ENCODE measurements around the gene SYDE2. TPM values are rescaled to one million over a fixed set of nuclear protein-coding genes. Genes with fewer than 3 reads are reported as not detected.
"Not testable (repeated sequence)": the region's sequence is repeated elsewhere in the genome, so short reads cannot be mapped to it uniquely, and the experiment has no call there.

The SYDE2 gene, protein sequence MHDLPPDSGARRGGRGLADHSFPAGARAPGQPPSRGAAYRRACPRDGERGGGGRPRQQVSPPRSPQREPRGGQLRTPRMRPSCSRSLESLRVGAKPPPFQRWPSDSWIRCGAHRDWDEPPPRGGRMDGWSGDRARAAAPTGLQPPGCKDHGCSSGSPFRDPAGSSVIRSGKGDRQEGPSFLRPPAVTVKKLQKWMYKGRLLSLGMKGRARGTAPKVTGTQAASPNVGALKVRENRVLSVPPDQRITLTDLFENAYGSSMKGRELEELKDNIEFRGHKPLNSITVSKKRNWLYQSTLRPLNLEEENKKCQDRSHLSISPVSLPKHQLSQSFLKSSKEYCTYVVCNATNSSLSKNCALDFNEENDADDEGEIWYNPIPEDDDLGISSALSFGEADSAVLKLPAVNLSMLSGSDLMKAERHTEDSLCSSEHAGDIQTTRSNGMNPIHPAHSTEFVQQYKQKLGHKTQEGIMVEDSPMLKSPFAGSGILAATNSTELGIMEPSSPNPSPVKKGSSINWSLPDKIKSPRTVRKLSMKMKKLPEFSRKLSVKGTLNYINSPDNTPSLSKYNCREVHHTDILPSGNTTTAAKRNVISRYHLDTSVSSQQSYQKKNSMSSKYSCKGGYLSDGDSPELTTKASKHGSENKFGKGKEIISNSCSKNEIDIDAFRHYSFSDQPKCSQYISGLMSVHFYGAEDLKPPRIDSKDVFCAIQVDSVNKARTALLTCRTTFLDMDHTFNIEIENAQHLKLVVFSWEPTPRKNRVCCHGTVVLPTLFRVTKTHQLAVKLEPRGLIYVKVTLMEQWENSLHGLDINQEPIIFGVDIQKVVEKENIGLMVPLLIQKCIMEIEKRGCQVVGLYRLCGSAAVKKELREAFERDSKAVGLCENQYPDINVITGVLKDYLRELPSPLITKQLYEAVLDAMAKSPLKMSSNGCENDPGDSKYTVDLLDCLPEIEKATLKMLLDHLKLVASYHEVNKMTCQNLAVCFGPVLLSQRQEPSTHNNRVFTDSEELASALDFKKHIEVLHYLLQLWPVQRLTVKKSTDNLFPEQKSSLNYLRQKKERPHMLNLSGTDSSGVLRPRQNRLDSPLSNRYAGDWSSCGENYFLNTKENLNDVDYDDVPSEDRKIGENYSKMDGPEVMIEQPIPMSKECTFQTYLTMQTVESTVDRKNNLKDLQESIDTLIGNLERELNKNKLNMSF
- total RNA-seq: 40.2 to 42.4 TPM (median 41.7 TPM) in 3 replicates

DNA sequence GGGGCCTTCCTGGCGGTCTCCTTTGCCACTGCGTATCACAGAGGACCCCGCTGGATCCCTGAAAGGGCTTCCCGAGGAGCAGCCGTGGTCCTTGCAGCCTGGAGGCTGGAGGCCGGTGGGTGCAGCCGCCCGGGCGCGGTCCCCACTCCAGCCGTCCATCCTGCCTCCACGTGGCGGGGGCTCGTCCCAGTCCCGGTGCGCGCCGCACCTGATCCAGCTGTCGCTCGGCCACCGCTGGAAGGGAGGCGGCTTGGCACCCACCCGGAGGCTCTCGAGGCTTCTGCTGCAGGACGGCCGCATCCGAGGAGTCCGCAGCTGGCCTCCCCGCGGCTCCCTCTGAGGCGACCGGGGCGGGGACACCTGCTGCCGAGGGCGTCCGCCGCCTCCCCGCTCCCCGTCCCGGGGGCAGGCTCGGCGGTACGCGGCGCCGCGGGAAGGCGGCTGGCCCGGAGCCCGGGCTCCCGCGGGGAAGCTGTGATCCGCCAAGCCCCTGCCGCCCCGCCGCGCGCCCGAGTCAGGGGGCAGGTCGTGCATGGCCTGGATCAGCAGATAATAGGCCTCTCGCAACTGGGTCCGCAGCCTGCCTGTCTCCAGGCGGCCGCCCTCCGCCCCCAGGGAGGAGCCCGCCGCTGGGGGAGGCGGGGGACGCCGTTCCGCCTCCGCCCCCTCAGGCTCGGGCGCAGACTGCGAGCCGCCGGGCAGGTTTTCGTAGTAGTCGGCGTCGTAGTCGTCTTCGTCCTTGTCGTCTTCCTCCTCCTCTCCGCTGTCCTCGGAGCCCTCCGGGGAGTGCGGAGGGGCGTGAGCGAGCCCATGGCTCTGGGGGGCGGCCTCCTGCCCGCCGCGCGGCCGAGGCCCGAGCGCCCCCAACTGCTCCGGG lies at the start of gene SYDE2:
Gene SYDE2 (minus strand): TSS at position 554 of the 877 bp plus-strand sequence. CDS start 20 bp downstream, at position 534.
- H3K27ac Mint-ChIP-seq: peak within 1 kb of the TSS; percentile 99
- no peaks in the 10 kb centered on the region for H3K27me3 Mint-ChIP-seq (ENCODE audit: low read depth)
- peaks cover 51% of the 10 kb centered on the region for H3K4me1 Mint-ChIP-seq
- TF ChIP-seq, protein P1, sequence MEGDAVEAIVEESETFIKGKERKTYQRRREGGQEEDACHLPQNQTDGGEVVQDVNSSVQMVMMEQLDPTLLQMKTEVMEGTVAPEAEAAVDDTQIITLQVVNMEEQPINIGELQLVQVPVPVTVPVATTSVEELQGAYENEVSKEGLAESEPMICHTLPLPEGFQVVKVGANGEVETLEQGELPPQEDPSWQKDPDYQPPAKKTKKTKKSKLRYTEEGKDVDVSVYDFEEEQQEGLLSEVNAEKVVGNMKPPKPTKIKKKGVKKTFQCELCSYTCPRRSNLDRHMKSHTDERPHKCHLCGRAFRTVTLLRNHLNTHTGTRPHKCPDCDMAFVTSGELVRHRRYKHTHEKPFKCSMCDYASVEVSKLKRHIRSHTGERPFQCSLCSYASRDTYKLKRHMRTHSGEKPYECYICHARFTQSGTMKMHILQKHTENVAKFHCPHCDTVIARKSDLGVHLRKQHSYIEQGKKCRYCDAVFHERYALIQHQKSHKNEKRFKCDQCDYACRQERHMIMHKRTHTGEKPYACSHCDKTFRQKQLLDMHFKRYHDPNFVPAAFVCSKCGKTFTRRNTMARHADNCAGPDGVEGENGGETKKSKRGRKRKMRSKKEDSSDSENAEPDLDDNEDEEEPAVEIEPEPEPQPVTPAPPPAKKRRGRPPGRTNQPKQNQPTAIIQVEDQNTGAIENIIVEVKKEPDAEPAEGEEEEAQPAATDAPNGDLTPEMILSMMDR (IDR thresholded peaks at IDR 0.05; ENCODE audit: unreplicated experiment): no peak
- peak; percentile 59 to 75 for DNase-seq (ENCODE audit: low spot score in 2 of 2, unreplicated experiment in 2 of 2)
- H3K4me3 Mint-ChIP-seq: peak within 1 kb of the TSS; percentile 93
- H3K9me3 Mint-ChIP-seq: no peaks in the 10 kb centered on the region
- peaks cover 2% of the 10 kb centered on the region for H3K36me3 Mint-ChIP-seq

DNA sequence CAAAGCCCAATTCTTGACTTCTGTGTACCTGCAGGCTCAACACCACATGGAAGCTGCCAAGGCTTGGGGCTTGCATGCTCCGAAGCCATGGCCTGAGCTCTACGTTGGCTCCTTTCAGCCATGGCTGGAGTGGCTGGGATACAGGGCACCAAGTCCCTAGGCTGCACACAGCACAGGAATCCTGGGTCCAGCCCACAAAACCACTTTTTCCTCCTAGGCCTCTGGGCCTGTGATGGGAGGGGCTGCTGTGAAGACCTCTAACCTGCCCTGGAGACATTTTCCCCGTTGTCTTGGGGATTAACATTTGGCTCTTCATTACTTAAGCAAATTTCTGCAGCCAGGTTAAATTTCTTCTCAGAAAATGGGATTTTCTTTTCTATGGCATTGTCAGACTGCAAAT lies 48.2 kb upstream of the SYDE2 start:
- Mint-ChIP-seq H3K36me3 (peaks cover 34% of the 10 kb centered on the region), H3K4me1 (peaks cover 30% of the 10 kb centered on the region), H3K9me3 (peaks cover 11% of the 10 kb centered on the region)
- not testable (repeated sequence) for H3K4me3 Mint-ChIP-seq; H3K27me3 Mint-ChIP-seq (ENCODE audit: low read depth); H3K27ac Mint-ChIP-seq; DNase-seq (ENCODE audit: low spot score in 2 of 2, unreplicated experiment in 2 of 2)

DNA sequence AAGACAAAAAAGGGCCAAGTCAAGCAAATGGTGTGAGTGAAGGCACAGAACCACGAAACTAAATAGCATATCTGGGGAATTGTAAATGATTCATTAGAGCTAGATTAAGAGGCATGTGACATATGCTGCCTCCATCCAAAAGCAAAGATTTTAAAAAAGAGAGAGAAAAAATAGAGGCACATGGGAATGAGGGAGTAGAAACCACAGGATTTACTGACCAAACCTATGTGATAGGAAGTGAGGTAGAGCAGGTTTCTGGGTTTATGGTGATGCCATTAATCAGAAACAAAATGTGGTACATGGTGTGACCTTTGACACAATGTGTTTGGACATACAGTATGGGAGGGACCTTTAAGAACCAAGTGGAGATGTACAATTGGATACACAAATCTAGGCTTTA lies 45.1 kb upstream of the SYDE2 start:
- no peak for DNase-seq (ENCODE audit: low spot score in 2 of 2, unreplicated experiment in 2 of 2)
- H3K36me3 Mint-ChIP-seq: peaks cover 22% of the 10 kb centered on the region
- peaks cover 11% of the 10 kb centered on the region for H3K9me3 Mint-ChIP-seq
- H3K27me3 Mint-ChIP-seq (ENCODE audit: low read depth): no peaks in the 10 kb centered on the region
- peak overlapping the region; percentile 80 for H3K27ac Mint-ChIP-seq
- TF ChIP-seq, protein P1 (IDR thresholded peaks at IDR 0.05; ENCODE audit: unreplicated experiment): no peak
- no peak overlapping the region for H3K4me3 Mint-ChIP-seq
- H3K4me1 Mint-ChIP-seq: peaks cover 32% of the 10 kb centered on the region

DNA sequence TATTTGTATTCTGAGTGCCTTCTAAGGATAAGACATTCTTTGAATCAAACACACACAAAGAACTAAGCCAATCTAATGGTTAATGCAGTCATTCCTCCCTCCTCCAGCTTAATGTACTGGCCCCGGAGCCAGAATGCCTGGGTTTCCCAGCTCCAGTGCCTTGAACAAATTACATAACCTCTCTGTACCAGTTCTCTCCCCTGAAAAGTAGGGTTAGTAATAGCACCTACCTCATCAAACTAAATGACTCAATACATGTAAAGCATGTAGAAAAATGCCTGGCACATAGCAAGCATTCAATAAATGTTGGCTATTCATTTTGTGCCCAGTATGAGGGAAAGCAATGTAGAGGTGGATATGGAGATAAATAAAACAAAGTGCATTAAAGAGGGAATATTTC lies 44.6 kb upstream of the SYDE2 start:
- Mint-ChIP-seq H3K36me3 (peaks cover 18% of the 10 kb centered on the region), H3K27ac (peak overlapping the region; percentile 80), H3K9me3 (peaks cover 11% of the 10 kb centered on the region), H3K4me1 (peaks cover 37% of the 10 kb centered on the region), H3K27me3 (ENCODE audit: low read depth) (no peaks in the 10 kb centered on the region), H3K4me3 (no peak overlapping the region)
- TF ChIP-seq, protein P1 (IDR thresholded peaks at IDR 0.05; ENCODE audit: unreplicated experiment): no peak
- no peak for DNase-seq (ENCODE audit: low spot score in 2 of 2, unreplicated experiment in 2 of 2)

DNA sequence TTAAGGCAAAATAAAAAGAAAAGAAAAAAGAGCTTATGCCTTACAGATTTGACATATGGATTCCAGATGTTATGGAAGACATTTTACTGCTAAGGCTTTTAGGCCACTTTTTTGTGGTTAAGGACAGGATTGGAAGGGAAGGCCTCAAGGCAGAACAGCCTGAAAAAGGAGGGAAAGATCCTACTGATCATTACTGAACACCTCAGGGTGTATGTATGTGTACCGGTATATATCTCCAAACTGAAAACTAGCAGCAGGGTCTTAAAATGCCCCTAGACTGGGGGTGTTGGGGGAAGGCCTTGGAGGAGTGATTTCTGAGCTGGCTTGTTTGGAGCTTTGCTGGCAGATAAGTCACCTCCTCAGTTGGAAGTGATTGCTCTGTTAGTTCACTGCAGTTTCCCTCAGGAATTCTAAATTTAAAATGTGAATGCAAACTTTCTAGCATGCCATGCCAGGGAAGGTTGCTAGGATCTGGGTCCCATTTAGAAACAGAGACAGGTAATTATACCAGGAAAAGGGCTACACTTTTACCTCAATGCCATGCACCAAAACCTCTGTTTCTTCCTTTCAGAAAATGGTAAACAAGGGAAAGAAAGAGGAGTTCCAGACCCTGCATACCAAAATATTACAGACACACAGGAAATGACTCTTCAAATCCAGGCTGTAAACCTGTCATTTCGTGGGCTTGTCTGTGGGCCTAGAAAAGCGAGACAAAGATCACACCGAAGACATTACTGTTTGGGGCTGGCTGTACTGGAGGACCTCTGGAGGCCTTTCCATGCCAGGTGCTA lies 43.6 kb upstream of the SYDE2 start:
- Mint-ChIP-seq H3K9me3 (peaks cover 6% of the 10 kb centered on the region), H3K4me1 (peaks cover 45% of the 10 kb centered on the region), H3K27me3 (ENCODE audit: low read depth) (no peaks in the 10 kb centered on the region), H3K27ac (peak overlapping the region; percentile 95), H3K36me3 (peaks cover 8% of the 10 kb centered on the region), H3K4me3 (peak overlapping the region; percentile 16)
- no peak for DNase-seq (ENCODE audit: low spot score in 2 of 2, unreplicated experiment in 2 of 2)
- TF ChIP-seq, protein P1 (IDR thresholded peaks at IDR 0.05; ENCODE audit: unreplicated experiment): no peak

Measured in mesothelial cell of epicardium (in vitro differentiated cells).